MM.1S (cell line): ENCODE results near the gene IGIP.

Experiments
- DNase-seq: peaks from one replicate; pipeline ENCODE4 v3.0.0-alpha.2; 2015
- H2AFZ ChIP-seq: fragments of 300-600 bp; sonication (generic); 2 replicates; pipeline ENCODE4 v1.6.0; 2016; ENCODE audit warnings: antibody characterized with exemption, low read length
- H3F3A ChIP-seq: fragments of 300-600 bp; sonication (generic); 2 replicates; pipeline ENCODE4 v1.6.1; 2016; ENCODE audit warnings: mild to moderate bottlenecking, antibody characterized with exemption, low read length, moderate library complexity, mixed read lengths; ENCODE audit not compliant: insufficient read depth
- H3K27ac ChIP-seq: fragments of 300-600 bp; sonication (generic); 2 replicates; pipeline ENCODE4 v1.5.1; 2016; ENCODE audit warnings: mild to moderate bottlenecking, low read length
- H3K27me3 ChIP-seq: fragments of 300-600 bp; sonication (generic); replicated peaks from 2 replicates; pipeline ENCODE4 v1.6.0; 2016; ENCODE audit warnings: low read length; ENCODE audit not compliant: insufficient read depth
- H3K36me3 ChIP-seq: fragments of 300-600 bp; sonication (generic); replicated peaks from 2 replicates; pipeline ENCODE4 v1.6.1; 2016; ENCODE audit warnings: mild to moderate bottlenecking, low read length, mixed read lengths; ENCODE audit not compliant: insufficient read depth
- H3K4me1 ChIP-seq: fragments of 300-600 bp; sonication (generic); 2 replicates; pipeline ENCODE4 v1.6.1; 2016; ENCODE audit warnings: low read length, mixed read lengths
- H3K4me2 ChIP-seq: fragments of 300-600 bp; sonication (generic); 2 replicates; pipeline ENCODE4 v1.6.0; 2016; ENCODE audit warnings: low read depth, low read length
- H3K4me3 ChIP-seq: fragments of 300-600 bp; sonication (generic); 2 replicates; pipeline ENCODE4 v1.5.1; 2016; ENCODE audit warnings: low read length, mixed read lengths
- H3K79me2 ChIP-seq: fragments of 300-600 bp; sonication (generic); 2 replicates; pipeline ENCODE4 v1.6.1; 2016; ENCODE audit warnings: mixed run types, low read length, mixed read lengths
- H3K9ac ChIP-seq: fragments of 300-600 bp; sonication (generic); 2 replicates; pipeline ENCODE4 v1.6.1; 2016; ENCODE audit warnings: low read length, mixed read lengths
- H3K9me2 ChIP-seq: fragments of 300-600 bp; sonication (generic); replicated peaks from 2 replicates; pipeline ENCODE4 v1.6.1; 2016; ENCODE audit warnings: mild to moderate bottlenecking, low read length, mixed read lengths; ENCODE audit not compliant: insufficient read depth
- H3K9me3 ChIP-seq: fragments of 300-600 bp; sonication (generic); replicated peaks from 2 replicates; pipeline ENCODE4 v1.6.1; 2016; ENCODE audit warnings: mild to moderate bottlenecking, low read length, mixed read lengths; ENCODE audit not compliant: insufficient read depth
- H4K20me1 ChIP-seq: fragments of 300-600 bp; sonication (generic); 2 replicates; pipeline ENCODE4 v1.6.1; 2016; ENCODE audit warnings: mild to moderate bottlenecking, low read length, moderate library complexity, mixed read lengths; ENCODE audit not compliant: insufficient read depth
- CTCF ChIP-seq: fragments of 300-600 bp; sonication (generic); IDR thresholded peaks from 2 replicates; pipeline ENCODE4 v1.5.1; 2016; ENCODE audit warnings: antibody characterized with exemption, low read length, mixed read lengths
- EZH2 ChIP-seq: fragments of 300-600 bp; sonication (generic); optimal IDR thresholded peaks from 2 replicates; pipeline ENCODE3; 2017; ENCODE audit warnings: low read depth, mild to moderate bottlenecking, antibody characterized with exemption, low read length, mixed read lengths
- EZH2phosphoT487 ChIP-seq: fragments of 300-600 bp; sonication (generic); IDR thresholded peaks from 2 replicates; pipeline ENCODE4 v1.6.1; 2018; ENCODE audit warnings: antibody characterized with exemption, low read length

The IGIP gene

GRCh38 chr5:140172483-140172882 lies 46.7 kb downstream of the IGIP start:
- H3F3A ChIP-seq: peaks cover 10% of the 10 kb centered on the region; the same call in 1 of the 2 replicates
- H4K20me1 ChIP-seq: no peaks in the 10 kb centered on the region
- no peaks in the 10 kb centered on the region for H3K9me3 ChIP-seq
- no peaks in the 10 kb centered on the region for H3K36me3 ChIP-seq
- no peak overlapping the region for H2AFZ ChIP-seq
- no peak overlapping the region for H3K9ac ChIP-seq
- H3K27ac ChIP-seq: no peak overlapping the region
- no peak for DNase-seq
- no peak overlapping the region for H3K4me2 ChIP-seq
- no peaks in the 10 kb centered on the region for H3K79me2 ChIP-seq
- no peaks in the 10 kb centered on the region for H3K9me2 ChIP-seq
- H3K27me3 ChIP-seq: no peaks in the 10 kb centered on the region
- no peak overlapping the region for H3K4me3 ChIP-seq
- peaks cover 27% of the 10 kb centered on the region for H3K4me1 ChIP-seq
- TF ChIP-seq EZH2phosphoT487: no peak
- TF ChIP-seq EZH2: no peak
- TF ChIP-seq CTCF: no peak

- Histone ChIP-seq H3K9ac (no peak overlapping the region), H3K4me2 (no peak overlapping the region), H3K79me2 (no peaks in the 10 kb centered on the region), H3K36me3 (no peaks in the 10 kb centered on the region), H3K4me3 (no peak overlapping the region), H3F3A (peaks cover 10% of the 10 kb centered on the region; the same call in 1 of the 2 replicates), H3K9me3 (no peaks in the 10 kb centered on the region), H2AFZ (no peak overlapping the region), H3K9me2 (no peaks in the 10 kb centered on the region), H3K27ac (no peak overlapping the region), H3K4me1 (peaks cover 17% of the 10 kb centered on the region), H3K27me3 (no peaks in the 10 kb centered on the region), H4K20me1 (no peaks in the 10 kb centered on the region)
- DNase-seq: no peak
- TF ChIP-seq EZH2phosphoT487 (no peak), CTCF (no peak), EZH2 (no peak)
Observed at GRCh38 chr5:140174014-140174413, 48.3 kb downstream of the IGIP start.

- Histone ChIP-seq H3K79me2 (no peaks in the 10 kb centered on the region), H3K27ac (peak within 1 kb of the TSS; percentile 60), H3K27me3 (no peaks in the 10 kb centered on the region), H4K20me1 (no peaks in the 10 kb centered on the region), H3K9ac (peak within 1 kb of the TSS; percentile 95), H3K4me3 (peak within 1 kb of the TSS; percentile 89), H3F3A (peaks cover 10% of the 10 kb centered on the region; the same call in 1 of the 2 replicates), H3K9me3 (no peaks in the 10 kb centered on the region), H2AFZ (peak within 1 kb of the TSS; percentile 91), H3K4me2 (peak within 1 kb of the TSS; percentile 87), H3K36me3 (no peaks in the 10 kb centered on the region), H3K9me2 (no peaks in the 10 kb centered on the region), H3K4me1 (peaks cover 10% of the 10 kb centered on the region)
- TF ChIP-seq EZH2 (no peak), CTCF (no peak), EZH2phosphoT487 (no peak)
- peak; percentile 94 for DNase-seq
Observed at GRCh38 chr5:140174465-140175366, 49.0 kb downstream of the IGIP start, which contains the start of gene CYSTM1. Gene CYSTM1 (plus strand): TSS chr5:140175188. CDS start chr5:140194466, 19,278 bp downstream.
